Fibroblast of lung (primary cell): Measurements from ENCODE around the gene FUBP3. TPM values are rescaled to one million over a fixed set of nuclear protein-coding genes. Genes with fewer than 3 reads are reported as not detected.

ENCODE experiments used
- DNase-seq, 2 donors: peaks; one replicate each; pipeline versions ENCODE4 v3.0.0 to v3.0.0-alpha.2; 2010; ENCODE audit warnings: low read depth in 2 of 2
- H2AFZ ChIP-seq: 2 replicates; pipeline ENCODE4 v1.5.1; 2012; ENCODE audit warnings: low read length, control low read depth, inconsistent platforms
- H3K27ac ChIP-seq: 2 replicates; pipeline ENCODE4 v1.5.1; 2011; ENCODE audit warnings: low read length, control low read depth; ENCODE audit not compliant: insufficient read depth
- H3K27me3 ChIP-seq: 2 replicates; pipeline ENCODE4 v1.5.1; 2011; ENCODE audit warnings: mild to moderate bottlenecking, low read length; ENCODE audit not compliant: control insufficient read depth, insufficient read depth
- H3K36me3 ChIP-seq: 2 replicates; pipeline ENCODE4 v1.5.1; 2011; ENCODE audit warnings: low read length; ENCODE audit not compliant: control insufficient read depth, insufficient read depth
- H3K4me1 ChIP-seq: 2 replicates; pipeline ENCODE4 v1.5.1; 2011; ENCODE audit warnings: low read length; ENCODE audit not compliant: control insufficient read depth, insufficient read depth; ENCODE audit errors: extremely low read depth
- H3K4me2 ChIP-seq: 2 replicates; pipeline ENCODE4 v1.5.1; 2011; ENCODE audit warnings: low read length, control low read depth; ENCODE audit not compliant: insufficient read depth; ENCODE audit errors: extremely low read depth
- H3K4me3 ChIP-seq, 4 experiments: fragments of 200-600 bp in 1 of 4; sonication (generic) in 1 of 4; replicated peaks in 1 of 4; 2 replicates each; pipeline ENCODE4 v1.5.1; 2011 to 2016; ENCODE audit warnings: low read length in 4 of 4, low read depth in 3 of 4, mild to moderate bottlenecking in 3 of 4, control low read depth in 2 of 4, inconsistent platforms in 1 of 4, mixed read lengths in 1 of 4; ENCODE audit not compliant: insufficient read depth in 1 of 4; ENCODE audit errors: control extremely low read depth in 1 of 4
- H3K79me2 ChIP-seq: 2 replicates; pipeline ENCODE4 v1.5.1; 2012; ENCODE audit warnings: mild to moderate bottlenecking, low read length, inconsistent platforms; ENCODE audit not compliant: control insufficient read depth, insufficient read depth
- H3K9ac ChIP-seq: 2 replicates; pipeline ENCODE4 v1.5.1; 2011; ENCODE audit warnings: mild to moderate bottlenecking, low read length, control low read depth; ENCODE audit not compliant: insufficient read depth
- H3K9me3 ChIP-seq: 2 replicates; pipeline ENCODE4 v1.5.1; 2012; ENCODE audit warnings: low read depth, low read length; ENCODE audit not compliant: control insufficient read depth, insufficient read depth
- H4K20me1 ChIP-seq: 2 replicates; pipeline ENCODE4 v1.5.1; 2011; ENCODE audit warnings: low read length; ENCODE audit not compliant: control insufficient read depth, insufficient read depth; ENCODE audit errors: extremely low read depth
- EZH2 ChIP-seq: IDR thresholded peaks from 2 replicates; pipeline ENCODE4 v1.5.1; 2012; ENCODE audit warnings: low read length, control low read depth, mild to moderate bottlenecking; ENCODE audit errors: missing control alignments
- polyA plus RNA-seq, 2 donors: library from polyadenylated mRNA; depleted of rRNA in 1 of 2; stranded (reverse) in 1 of 2; unstranded in 1 of 2; fragments of >200 nt; gene quantifications; 2 replicates each; pipeline ENCODE4 v1.2.1, GENCODE V29; 2011 to 2012; ENCODE audit warnings: missing spikeins in 1 of 2
- total RNA-seq: library from RNA; depleted of rRNA; stranded (reverse); fragments of >200 nt; gene quantifications from 2 replicates; pipeline ENCODE4 v1.2.1, GENCODE V29; 2014
- TF ChIP-seq, protein P1 (sequence below), 2 donors: IDR thresholded peaks in 1 of 2; conservative IDR thresholded peaks in 1 of 2; 1 replicate in 1 of 2; 2 replicates in 1 of 2; pipeline ENCODE4 v1.5.1; 2011 to 2012; ENCODE audit warnings: low read length in 2 of 2, control low read depth in 1 of 2, inconsistent platforms in 1 of 2, low read depth in 1 of 2, mild to moderate bottlenecking in 1 of 2

The FUBP3 gene
- total and polyA plus RNA-seq, 2 donors (not counting 1 experiment from before 2014, with no cell fraction given): 35.7 to 36.2 TPM

DNA sequence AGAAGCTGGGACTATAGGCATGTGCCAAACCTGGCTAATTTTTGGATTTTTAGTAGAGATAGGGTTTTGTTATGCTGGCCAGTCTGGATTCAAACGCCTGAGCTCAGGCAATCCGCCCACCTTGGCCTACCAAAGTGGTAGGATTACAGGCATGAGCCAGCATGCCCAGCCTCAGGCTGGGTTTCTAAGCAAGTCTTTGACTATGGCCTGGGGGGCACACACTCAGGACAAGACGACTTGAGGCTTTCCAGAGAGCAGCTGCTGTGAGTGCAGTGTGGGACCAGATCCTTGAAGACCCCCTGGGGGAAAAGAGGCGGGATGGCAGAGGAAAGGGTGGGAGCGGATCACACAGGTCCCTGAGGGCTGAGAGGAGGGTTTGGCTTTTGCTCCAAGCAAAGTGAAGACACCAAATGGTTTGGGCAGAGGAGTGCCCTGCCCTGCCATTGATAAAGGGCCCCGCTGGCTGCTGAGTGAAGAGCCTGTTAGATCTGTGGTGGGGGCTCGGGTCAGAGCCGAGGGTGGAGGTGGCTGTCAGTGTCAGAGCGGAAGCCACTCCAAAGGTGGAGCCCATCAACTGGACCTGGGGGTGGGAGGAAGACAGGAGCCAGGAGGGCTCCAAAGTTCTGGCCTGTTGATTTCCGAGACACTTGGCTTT lies 46.8 kb upstream of the FUBP3 start:
- H3K27ac ChIP-seq: no peak overlapping the region
- H3K4me3 ChIP-seq: no peak overlapping the region
- peaks cover 2% of the 10 kb centered on the region for H3K4me1 ChIP-seq
- H3K4me2 ChIP-seq: no peak overlapping the region
- no peak for DNase-seq
- TF ChIP-seq EZH2: no peak
- TF ChIP-seq, protein P1, sequence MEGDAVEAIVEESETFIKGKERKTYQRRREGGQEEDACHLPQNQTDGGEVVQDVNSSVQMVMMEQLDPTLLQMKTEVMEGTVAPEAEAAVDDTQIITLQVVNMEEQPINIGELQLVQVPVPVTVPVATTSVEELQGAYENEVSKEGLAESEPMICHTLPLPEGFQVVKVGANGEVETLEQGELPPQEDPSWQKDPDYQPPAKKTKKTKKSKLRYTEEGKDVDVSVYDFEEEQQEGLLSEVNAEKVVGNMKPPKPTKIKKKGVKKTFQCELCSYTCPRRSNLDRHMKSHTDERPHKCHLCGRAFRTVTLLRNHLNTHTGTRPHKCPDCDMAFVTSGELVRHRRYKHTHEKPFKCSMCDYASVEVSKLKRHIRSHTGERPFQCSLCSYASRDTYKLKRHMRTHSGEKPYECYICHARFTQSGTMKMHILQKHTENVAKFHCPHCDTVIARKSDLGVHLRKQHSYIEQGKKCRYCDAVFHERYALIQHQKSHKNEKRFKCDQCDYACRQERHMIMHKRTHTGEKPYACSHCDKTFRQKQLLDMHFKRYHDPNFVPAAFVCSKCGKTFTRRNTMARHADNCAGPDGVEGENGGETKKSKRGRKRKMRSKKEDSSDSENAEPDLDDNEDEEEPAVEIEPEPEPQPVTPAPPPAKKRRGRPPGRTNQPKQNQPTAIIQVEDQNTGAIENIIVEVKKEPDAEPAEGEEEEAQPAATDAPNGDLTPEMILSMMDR (conservative IDR thresholded peaks at IDR 0.05 in 1 of 2, IDR thresholded peaks at IDR 0.05 in 1 of 2; ENCODE audit: low read depth in 1 of 2, low read length in 2 of 2): no peak
- H4K20me1 ChIP-seq: no peaks in the 10 kb centered on the region
- no peaks in the 10 kb centered on the region for H3K79me2 ChIP-seq
- peaks cover 2% of the 10 kb centered on the region for H3K27me3 ChIP-seq
- no peaks in the 10 kb centered on the region for H3K36me3 ChIP-seq
- no peak overlapping the region for H3K9ac ChIP-seq
- no peak overlapping the region for H2AFZ ChIP-seq
- no peaks in the 10 kb centered on the region for H3K9me3 ChIP-seq

DNA sequence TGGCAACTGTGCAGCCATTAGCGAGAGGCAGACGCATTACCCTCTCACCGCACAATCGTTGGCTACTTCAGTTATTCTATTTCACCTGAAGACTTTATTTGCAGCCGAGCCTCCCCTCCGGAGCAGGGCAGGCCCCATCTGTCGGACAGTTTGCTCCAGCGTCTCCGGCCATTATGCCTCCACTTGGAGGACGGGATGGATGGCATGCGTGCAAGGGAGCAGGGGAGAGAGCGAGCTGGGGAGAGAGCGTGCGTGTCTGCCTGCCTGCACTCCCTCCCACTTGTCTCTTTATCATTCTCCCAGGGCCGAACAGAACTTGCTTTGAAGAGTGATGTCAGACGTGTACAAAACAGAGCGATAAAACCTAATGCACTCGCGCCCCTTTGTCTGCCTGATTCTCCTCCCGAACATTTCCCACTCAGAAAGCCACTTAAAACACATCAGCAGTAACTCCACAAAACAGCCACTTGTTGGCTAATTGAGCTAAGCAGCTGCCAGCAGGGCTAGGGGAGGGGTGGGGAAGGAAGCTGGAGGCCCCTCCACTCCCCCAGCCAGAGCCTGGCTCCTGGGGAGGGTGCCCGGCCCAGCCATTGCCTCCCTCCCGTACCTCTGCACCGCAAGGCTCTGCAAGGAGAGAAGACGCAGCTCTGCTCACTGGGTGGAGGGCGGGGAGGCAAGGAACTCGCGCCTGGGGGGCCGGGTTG lies 43.4 kb upstream of the FUBP3 start:
- no peaks in the 10 kb centered on the region for H3K9me3 ChIP-seq
- peak; percentile 31 to 52 for DNase-seq
- H4K20me1 ChIP-seq: no peaks in the 10 kb centered on the region
- H3K9ac ChIP-seq: no peak overlapping the region
- no peaks in the 10 kb centered on the region for H3K79me2 ChIP-seq
- peak overlapping the region; percentile 40 for H2AFZ ChIP-seq
- TF ChIP-seq, protein P1 (conservative IDR thresholded peaks at IDR 0.05 in 1 of 2, IDR thresholded peaks at IDR 0.05 in 1 of 2; ENCODE audit: low read depth in 1 of 2, low read length in 2 of 2): no peak
- no peak overlapping the region for H3K27ac ChIP-seq
- peak overlapping the region in 1 of 4 experiments; percentile 32 for H3K4me3 ChIP-seq
- H3K4me2 ChIP-seq: peak overlapping the region; percentile 87
- H3K4me1 ChIP-seq: peaks cover 4% of the 10 kb centered on the region
- H3K36me3 ChIP-seq: no peaks in the 10 kb centered on the region
- no peaks in the 10 kb centered on the region for H3K27me3 ChIP-seq

DNA sequence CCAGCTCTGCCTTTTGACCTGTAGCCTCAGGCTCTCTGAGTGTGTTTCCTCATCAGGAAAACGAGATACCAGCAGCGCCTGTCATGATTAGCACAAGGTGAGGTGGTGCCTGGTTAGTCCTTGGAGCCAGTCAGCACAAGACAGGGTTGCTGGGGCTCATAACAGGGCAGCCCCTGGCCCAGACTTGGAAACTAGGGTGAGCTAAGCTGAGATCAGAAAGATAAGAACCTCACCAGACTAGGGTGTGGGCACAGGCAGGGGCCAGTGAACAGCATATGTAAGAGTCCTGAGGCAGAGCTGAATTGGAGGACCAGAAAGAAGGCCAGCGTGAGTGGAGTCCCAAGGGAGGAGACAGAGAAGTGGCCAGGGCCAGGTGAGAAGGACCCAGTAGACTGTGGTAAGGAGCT lies 42.7 kb upstream of the FUBP3 start:
- Histone ChIP-seq H3K36me3 (no peaks in the 10 kb centered on the region), H4K20me1 (no peaks in the 10 kb centered on the region), H3K79me2 (no peaks in the 10 kb centered on the region), H3K27ac (no peak overlapping the region), H3K4me2 (no peak overlapping the region), H3K27me3 (peaks cover 2% of the 10 kb centered on the region), H3K4me3 (no peak overlapping the region), H3K9me3 (no peaks in the 10 kb centered on the region), H3K4me1 (peaks cover 4% of the 10 kb centered on the region), H2AFZ (no peak overlapping the region), H3K9ac (no peak overlapping the region)
- no peak for TF ChIP-seq EZH2
- TF ChIP-seq, protein P1 (conservative IDR thresholded peaks at IDR 0.05 in 1 of 2, IDR thresholded peaks at IDR 0.05 in 1 of 2; ENCODE audit: low read depth in 1 of 2, low read length in 2 of 2): no peak
- DNase-seq: no peak
